ENCODE measurements around the gene FDCSP.

- no peak for TF ChIP-seq CTCF (conservative IDR thresholded peaks at IDR 0.05; ENCODE audit: low read depth in 2 of 2)
- TF ChIP-seq ZNF331 (CRISPR knock-in tag; IDR thresholded peaks at IDR 0.05; ENCODE audit: low read depth), result no peak
- no peak for TF ChIP-seq POLR2AphosphoS5 (IDR thresholded peaks at IDR 0.05; ENCODE audit: low read depth)
- TF ChIP-seq EZH2 (IDR thresholded peaks at IDR 0.05; ENCODE audit: low read depth, unreplicated experiment), result no peak
- no peak for TF ChIP-seq REST (IDR thresholded peaks at IDR 0.05; ENCODE audit: unreplicated experiment)
- no peak for TF ChIP-seq NANOG (IDR thresholded peaks at IDR 0.05; ENCODE audit: borderline replicate concordance)
- no peak for TF ChIP-seq EZH2phosphoT487 (IDR thresholded peaks at IDR 0.05; ENCODE audit: unreplicated experiment)
- TF ChIP-seq ZNF114 (CRISPR knock-in tag; IDR thresholded peaks at IDR 0.05), result no peak
- no peak for TF ChIP-seq JUNB (IDR thresholded peaks at IDR 0.05; ENCODE audit: unreplicated experiment)
Observed at GRCh38 chr4:70181864-70182263, 44.1 kb upstream of the FDCSP start.
